ENCODE results near the gene B4GALT2.

DNA sequence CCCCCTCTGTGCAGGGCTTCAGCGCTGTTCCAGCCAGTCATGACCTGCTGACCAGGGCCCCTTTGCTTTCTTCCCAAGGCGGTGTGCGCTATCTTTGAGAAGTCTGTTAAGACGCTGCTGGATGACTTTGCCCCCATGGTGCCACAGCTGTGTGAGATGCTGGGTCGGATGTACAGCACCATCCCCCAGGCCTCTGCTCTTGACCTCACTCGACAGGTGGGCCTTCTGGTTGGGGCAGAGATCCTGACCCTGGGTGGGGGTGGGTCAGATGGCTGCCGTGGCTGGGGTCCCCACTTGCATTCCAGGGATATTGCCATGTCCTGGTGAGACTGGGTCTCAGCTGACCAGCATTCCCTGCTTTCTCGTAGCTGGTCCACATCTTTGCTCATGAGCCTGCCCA lies 18.2 kb upstream of the B4GALT2 start:
- TF ChIP-seq POLR2A (IDR thresholded peaks at IDR 0.05) = no peak
- TF ChIP-seq, protein P1, sequence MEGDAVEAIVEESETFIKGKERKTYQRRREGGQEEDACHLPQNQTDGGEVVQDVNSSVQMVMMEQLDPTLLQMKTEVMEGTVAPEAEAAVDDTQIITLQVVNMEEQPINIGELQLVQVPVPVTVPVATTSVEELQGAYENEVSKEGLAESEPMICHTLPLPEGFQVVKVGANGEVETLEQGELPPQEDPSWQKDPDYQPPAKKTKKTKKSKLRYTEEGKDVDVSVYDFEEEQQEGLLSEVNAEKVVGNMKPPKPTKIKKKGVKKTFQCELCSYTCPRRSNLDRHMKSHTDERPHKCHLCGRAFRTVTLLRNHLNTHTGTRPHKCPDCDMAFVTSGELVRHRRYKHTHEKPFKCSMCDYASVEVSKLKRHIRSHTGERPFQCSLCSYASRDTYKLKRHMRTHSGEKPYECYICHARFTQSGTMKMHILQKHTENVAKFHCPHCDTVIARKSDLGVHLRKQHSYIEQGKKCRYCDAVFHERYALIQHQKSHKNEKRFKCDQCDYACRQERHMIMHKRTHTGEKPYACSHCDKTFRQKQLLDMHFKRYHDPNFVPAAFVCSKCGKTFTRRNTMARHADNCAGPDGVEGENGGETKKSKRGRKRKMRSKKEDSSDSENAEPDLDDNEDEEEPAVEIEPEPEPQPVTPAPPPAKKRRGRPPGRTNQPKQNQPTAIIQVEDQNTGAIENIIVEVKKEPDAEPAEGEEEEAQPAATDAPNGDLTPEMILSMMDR (IDR thresholded peaks at IDR 0.05) = no peak
